ENCODE data around the gene GJA5. TPM values are rescaled to one million over a fixed set of nuclear protein-coding genes. Genes with fewer than 3 reads are reported as not detected.

The GJA5 gene
- total RNA-seq, 1 experiment from 2014 or later = 0.39 TPM

DNA sequence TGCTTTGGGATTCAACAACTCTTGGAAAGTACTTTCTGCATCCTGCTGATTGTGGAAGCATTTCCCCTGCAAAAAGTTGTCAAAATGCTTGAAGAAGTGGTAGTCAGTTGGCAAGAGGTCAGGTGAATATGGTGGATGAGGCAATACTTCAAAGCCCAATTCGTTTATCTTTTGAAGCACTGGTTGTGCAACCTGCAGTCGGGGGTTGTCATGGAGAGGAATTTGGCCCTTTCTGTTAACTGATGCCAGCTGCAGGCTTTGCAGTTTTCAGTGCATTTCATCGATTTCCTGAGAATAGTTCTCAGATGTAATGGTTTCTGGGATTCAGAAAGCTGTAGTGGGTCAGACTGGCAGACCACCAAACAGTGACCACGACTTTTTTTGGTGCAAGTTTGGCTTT, 47.6 kb upstream of the GJA5 start:
- H4K8ac ChIP-seq (replicated peaks; ENCODE audit: insufficient read length, low read depth, low read length) = no peak overlapping the region
- no peak overlapping the region for H3T11ph ChIP-seq (ENCODE audit: low read length)
- H3K36me3 Mint-ChIP-seq (ENCODE audit: insufficient read depth in 1 of 3, low read depth in 3 of 3) = no peaks in the 10 kb centered on the region
- no peak overlapping the region for H3K14ac ChIP-seq (ENCODE audit: insufficient read depth, low read length)
- no peak for DNase-seq
- no peaks in the 10 kb centered on the region for H3K23me2 ChIP-seq (ENCODE audit: insufficient read length, low read depth, low read length, poor library complexity, severe bottlenecking)
- H3K79me2 ChIP-seq (ENCODE audit: insufficient read depth, low read length) = no peaks in the 10 kb centered on the region
- no peak overlapping the region for H3K27ac Mint-ChIP-seq
- no peak overlapping the region for H2BK120ac ChIP-seq (ENCODE audit: low read depth, low read length, poor library complexity, severe bottlenecking)
- no peak overlapping the region for H4K5ac ChIP-seq (ENCODE audit: insufficient read length, low read depth, low read length)
- no peak overlapping the region for H3K9ac ChIP-seq (ENCODE audit: extremely low read depth, insufficient read length, low read length)
- H3K4me2 ChIP-seq (ENCODE audit: insufficient read depth, insufficient read length, low read length) = no peak overlapping the region
- WGBS (ENCODE audit: extremely low coverage, insufficient read length, low lambda C conversion rate) = no CpG with 5 or more reads among the region's 4 CpGs
- H4K20me1 ChIP-seq (ENCODE audit: control insufficient read depth, insufficient read depth, insufficient read length) = no peaks in the 10 kb centered on the region
- no peaks in the 10 kb centered on the region for H3K9me3 Mint-ChIP-seq
- H3K79me1 ChIP-seq (ENCODE audit: insufficient read depth, low read depth, low read length, poor library complexity, severe bottlenecking) = no peaks in the 10 kb centered on the region
- H3K18ac ChIP-seq (ENCODE audit: insufficient read length, low read depth, low read length) = no peak overlapping the region
- no peak overlapping the region for H2AK5ac ChIP-seq (ENCODE audit: insufficient read length, low read length)
- no peak overlapping the region for H2BK12ac ChIP-seq (ENCODE audit: insufficient read length, low read depth, low read length)
- no peaks in the 10 kb centered on the region; the same call in 1 of the 2 replicates for H3K4me1 ChIP-seq (ENCODE audit: insufficient read depth, low read length)
- no peak overlapping the region for H3K4ac ChIP-seq (ENCODE audit: low read depth, low read length)
- H3K4me3 Mint-ChIP-seq = no peak overlapping the region
- no peaks in the 10 kb centered on the region for H3K27me3 ChIP-seq (ENCODE audit: insufficient read depth, low read length)
- no peak overlapping the region for H2BK20ac ChIP-seq (ENCODE audit: low read depth, low read length, poor library complexity, severe bottlenecking)
- no peak overlapping the region for H3K56ac ChIP-seq (ENCODE audit: insufficient read length, low read depth, low read length)
- no peak overlapping the region for H2BK15ac ChIP-seq (ENCODE audit: low read depth, low read length)
- H3K23ac ChIP-seq (ENCODE audit: insufficient read length, low read depth, low read length) = no peak overlapping the region
- TF ChIP-seq, protein P1, sequence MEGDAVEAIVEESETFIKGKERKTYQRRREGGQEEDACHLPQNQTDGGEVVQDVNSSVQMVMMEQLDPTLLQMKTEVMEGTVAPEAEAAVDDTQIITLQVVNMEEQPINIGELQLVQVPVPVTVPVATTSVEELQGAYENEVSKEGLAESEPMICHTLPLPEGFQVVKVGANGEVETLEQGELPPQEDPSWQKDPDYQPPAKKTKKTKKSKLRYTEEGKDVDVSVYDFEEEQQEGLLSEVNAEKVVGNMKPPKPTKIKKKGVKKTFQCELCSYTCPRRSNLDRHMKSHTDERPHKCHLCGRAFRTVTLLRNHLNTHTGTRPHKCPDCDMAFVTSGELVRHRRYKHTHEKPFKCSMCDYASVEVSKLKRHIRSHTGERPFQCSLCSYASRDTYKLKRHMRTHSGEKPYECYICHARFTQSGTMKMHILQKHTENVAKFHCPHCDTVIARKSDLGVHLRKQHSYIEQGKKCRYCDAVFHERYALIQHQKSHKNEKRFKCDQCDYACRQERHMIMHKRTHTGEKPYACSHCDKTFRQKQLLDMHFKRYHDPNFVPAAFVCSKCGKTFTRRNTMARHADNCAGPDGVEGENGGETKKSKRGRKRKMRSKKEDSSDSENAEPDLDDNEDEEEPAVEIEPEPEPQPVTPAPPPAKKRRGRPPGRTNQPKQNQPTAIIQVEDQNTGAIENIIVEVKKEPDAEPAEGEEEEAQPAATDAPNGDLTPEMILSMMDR (conservative IDR thresholded peaks at IDR 0.05) = no peak
- H3K27me3 Mint-ChIP-seq (ENCODE audit: low read depth) = no peaks in the 10 kb centered on the region; the same call in 1 of the 2 replicates
- H2BK5ac ChIP-seq (ENCODE audit: insufficient read length, low read length) = no peak overlapping the region
- H4K91ac ChIP-seq (ENCODE audit: insufficient read length, low read depth, low read length) = no peak overlapping the region
- no peaks in the 10 kb centered on the region for H3K9me3 ChIP-seq (ENCODE audit: control insufficient read depth, low read depth, low read length)
- H3K27ac ChIP-seq (ENCODE audit: insufficient read length, low read depth, low read length) = no peak overlapping the region
- no peak overlapping the region for H2AFZ ChIP-seq (ENCODE audit: low read length)
- peaks cover 7 to 10% of the 10 kb centered on the region in 2 experiments for H3K4me1 Mint-ChIP-seq
